HG03558 (cell line): ENCODE data around the gene SLC38A5.

Source experiments
- ATAC-seq: cut with Tn5 transposase; IDR thresholded peaks from one replicate; pipeline ENCODE4 v1.9.1; 2021; ENCODE audit warnings: moderate number of reproducible peaks; ENCODE audit not compliant: unreplicated experiment; ENCODE audit errors: extremely low read depth

Gene SLC38A5

DNA sequence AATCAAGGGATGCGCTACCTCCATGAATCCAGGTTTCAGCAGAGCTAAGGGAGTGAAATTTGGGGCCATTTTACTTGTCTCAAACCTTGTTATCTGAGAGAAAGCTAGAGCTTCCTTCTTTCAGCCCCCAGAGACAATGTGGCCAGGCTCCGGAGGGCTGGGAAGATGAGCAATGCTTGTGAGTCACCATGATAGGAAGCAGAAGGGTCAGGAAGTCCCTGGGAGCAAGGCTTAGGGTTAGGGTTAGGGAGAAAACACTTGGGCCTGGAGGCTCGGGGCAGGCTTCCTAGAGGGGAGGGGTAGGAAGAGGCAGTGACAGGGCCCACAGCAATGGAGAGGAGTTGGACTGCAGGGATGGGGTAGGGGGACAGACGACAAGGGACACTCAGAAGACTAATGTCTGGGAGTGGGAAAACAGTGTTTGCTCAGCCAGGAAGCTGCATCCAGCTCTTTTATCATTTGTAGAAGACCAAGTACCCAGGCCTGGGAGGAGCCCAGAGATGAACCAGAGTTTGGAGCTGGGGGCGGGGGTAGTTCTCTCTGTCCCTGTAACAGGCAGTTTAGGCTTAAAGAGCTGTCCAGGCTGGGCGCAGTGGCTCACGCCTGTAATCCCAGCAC, 22.3 kb upstream of the SLC38A5 start:
- no peak for ATAC-seq

- no peak for ATAC-seq
Observed at GRCh38 chrX:48491809-48492208, 21.7 kb upstream of the SLC38A5 start.

DNA sequence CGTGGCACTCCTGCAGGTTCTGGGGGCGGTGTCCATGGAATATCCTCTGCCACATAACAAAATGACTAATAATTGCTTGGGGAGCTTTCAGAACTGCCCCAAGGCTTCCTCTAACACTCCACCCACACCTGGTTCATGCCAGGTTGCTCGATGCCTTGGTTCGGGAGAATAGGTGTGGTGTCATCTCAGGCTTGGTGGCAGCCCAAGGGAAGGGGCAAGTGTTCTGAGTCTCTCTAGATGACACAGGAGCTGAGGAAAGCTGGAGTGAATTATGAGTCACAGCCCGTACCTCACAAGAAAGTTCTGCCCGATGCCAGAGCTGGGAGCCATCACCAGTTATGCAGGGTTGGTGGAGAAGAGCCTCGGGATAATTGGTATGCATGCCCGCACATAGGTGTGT, 20.6 kb upstream of the SLC38A5 start:
- ATAC-seq, result no peak

DNA sequence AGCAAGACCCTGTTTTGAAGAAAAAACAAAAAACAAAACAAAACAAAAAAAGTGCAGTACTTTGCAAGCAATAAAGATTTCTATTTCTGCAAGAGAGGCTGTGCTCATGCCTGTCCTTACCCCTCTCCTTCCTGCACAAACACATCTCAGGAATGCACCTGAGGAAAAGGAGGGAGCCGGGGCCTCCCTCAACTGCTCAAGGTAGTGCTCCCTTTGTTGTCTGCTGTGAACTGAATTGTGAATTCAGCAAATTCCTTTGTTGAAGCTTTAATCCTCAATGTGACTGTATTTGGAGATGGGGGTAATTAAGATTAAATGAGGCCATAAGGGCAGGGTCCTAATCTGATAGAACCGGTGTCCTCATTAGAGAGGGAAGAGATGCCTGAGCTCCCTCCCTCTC, 19.8 kb upstream of the SLC38A5 start:
- ATAC-seq, result no peak

DNA sequence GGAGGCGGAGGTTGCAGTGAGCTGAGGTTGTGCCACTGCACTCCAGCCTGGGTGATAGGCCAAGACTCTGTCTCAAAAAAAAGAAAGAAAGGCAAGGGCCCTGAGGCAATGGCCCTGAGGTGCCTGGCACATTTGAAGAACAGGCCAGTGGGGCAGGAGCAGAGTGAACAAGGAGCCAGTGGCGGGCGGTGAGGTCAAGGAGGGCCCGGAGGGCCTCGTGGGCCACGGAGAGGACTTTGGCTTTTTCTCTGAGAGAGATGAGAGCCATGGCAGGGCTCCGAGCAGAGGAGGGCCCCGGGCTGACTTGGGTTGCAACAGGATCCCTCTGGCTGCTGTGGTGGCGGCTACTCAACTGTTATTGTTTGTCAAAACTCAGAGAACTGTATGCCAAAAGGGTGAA, 19.2 kb upstream of the SLC38A5 start:
- no peak for ATAC-seq

- no peak for ATAC-seq
Observed at GRCh38 chrX:48488034-48488433, 18.0 kb upstream of the SLC38A5 start.

GRCh38 chrX:48487362-48487798, 17.3 kb upstream of the SLC38A5 start:
- ATAC-seq, result no peak

GRCh38 chrX:48482526-48482925, 12.5 kb upstream of the SLC38A5 start:
- no peak for ATAC-seq

DNA sequence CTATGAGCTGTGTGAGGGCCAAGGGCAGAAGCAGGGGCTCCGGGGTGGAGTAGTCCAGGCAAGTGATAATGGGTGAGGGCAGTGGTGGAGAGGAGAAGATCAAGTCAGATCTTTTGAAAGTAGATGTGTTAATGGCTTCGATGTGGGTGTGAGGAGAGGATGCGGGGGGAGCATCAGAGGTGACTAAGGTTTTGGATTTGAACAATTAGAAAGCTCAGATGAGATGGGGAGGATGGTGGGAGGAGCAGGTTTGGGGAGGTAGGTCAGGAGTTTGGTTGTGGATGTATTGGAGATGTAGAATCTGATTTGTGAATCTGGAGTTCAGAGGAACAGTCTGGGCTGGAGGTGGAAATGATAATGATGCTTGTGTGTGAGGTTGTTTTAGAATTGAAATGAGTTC, 10.5 kb upstream of the SLC38A5 start:
- ATAC-seq, result no peak

DNA sequence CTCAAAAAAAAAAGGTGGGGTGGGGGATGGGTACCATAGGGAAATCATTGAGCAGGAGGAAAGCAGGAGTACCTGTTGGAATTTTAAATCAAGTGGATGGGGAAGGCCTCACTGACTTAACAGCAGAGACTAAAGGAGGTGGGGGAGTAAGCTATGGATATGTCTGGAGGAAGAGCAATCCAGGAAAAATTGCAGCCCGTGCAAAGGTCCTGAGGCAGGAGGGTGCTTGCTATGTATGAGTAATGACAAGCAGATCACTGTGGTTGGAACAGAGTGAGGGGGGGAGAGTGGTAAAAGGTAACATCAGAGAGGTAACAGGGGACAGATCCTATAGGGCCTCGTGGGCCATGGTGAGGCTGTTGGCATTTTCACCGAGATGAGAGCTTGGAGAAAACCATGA, 10.1 kb upstream of the SLC38A5 start:
- ATAC-seq, result no peak

GRCh38 chrX:48478806-48479205, 8.7 kb upstream of the SLC38A5 start:
- no peak for ATAC-seq

DNA sequence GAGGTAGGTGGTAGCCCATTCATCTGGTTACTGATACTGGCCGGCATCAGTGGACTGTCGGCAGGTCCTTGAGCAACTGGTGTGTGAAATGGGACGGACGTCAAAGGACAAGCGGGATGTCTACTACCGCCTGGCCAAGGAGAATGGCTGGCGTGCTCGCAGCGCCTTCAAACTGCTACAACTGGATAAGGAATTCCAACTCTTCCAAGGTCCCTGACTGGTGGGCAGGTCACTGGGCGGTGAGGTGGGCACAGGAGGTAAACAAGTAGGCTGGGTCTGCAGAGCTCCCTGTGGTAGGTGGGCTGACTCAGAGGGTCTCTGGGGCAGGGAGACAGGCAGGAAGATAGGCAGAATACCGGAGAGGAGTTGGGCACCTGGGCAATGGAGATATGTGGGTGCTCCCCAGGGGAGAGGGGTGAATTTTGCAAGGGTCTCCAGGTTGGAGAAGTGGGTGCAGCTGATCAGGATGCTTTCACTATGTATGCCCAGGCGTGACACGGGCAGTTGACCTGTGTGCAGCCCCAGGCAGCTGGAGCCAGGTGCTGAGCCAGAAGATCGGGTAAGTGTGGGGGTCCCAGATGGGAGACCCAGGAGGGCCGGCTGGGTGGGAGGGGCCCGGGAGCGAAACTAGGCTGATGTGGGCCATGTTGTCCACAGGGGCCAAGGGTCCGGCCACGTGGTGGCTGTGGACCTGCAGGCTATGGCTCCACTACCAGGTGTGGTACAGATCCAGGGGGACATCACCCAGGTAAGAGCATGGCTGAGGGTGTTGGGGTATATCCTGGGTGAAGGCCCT, 8.1 kb upstream of the SLC38A5 start:
- ATAC-seq, result no peak

DNA sequence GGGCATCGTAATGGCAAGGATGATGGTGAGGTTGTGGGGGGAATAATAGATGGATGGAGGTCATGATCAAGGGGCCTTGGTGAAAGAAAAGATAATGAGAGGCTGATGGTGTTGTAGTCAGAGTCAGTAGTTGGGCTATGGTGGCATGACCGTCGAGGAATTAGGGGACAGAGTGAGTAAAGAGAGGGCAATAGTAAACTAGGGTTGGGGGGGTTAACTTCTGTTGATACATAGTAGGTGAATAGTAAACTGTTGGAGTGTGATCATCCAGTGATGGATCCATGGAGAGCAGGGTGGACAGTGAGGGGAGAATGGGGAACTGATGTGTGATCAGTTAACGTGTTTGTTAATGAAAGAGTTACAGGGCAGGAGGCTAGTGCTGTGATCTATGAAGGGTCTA, 6.9 kb upstream of the SLC38A5 start:
- ATAC-seq, result no peak

- ATAC-seq, result peak; percentile 58
Observed at GRCh38 chrX:48475774-48476577, 5.9 kb upstream of the SLC38A5 start, which contains the start of gene FTSJ1. Gene FTSJ1 (plus strand): TSS chrX:48476199. CDS start chrX:48478048, 1,849 bp downstream.

GRCh38 chrX:48475296-48475695, 5.2 kb upstream of the SLC38A5 start:
- ATAC-seq, result no peak

DNA sequence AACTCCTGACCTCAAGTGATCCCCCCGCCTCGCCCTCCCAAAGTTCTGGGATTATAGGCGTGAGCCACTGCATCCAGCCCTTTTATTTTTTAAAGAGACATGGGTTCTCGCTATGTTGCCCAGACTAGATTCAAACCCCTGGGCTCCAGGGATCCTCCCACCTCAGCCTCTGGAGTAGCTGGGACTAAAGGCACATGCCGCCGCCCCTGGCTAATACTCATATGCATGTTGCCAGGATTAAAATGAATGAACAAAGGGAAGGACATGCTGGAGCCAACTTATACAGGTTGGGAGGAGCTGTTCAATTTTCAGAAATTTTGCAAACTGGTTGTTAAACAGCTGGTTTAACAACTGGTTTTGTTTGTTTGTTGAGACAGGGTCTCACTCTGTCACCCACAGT, 4.5 kb upstream of the SLC38A5 start:
- ATAC-seq, result no peak

DNA sequence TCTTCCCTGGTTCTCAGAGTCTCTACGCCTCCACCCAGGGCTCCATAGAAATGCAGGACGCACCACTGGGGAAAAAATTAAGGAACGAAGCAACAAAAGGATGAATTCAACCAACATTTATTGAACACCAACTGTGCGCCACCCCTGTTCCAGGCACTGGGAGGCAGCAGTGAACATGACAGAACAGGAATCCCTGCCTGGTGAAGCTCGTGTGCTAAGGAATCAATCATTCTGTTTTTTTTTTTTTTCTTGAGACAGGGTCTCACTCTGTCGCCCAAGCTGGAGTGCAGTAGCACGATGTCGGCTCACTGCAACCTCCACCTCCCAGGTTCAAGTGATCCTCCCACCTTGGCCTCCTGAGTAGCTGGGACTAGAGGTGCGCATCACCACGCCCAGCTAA, 4.1 kb upstream of the SLC38A5 start:
- ATAC-seq, result no peak

DNA sequence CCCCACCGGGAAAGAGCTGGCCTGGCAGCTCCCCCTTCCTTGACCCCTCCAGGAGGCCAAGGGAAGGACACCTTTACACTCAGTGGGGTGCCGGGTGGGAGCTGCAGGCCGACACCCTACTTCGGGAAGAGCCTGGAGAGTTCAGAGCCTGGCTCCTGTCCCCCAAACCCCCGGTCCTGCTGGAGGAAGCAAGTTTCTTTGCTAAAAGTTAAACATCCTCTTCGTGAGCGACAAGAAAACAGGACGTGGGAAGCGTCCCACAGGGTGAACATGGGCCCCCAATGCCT, 3.6 kb upstream of the SLC38A5 start:
- no peak for ATAC-seq

DNA sequence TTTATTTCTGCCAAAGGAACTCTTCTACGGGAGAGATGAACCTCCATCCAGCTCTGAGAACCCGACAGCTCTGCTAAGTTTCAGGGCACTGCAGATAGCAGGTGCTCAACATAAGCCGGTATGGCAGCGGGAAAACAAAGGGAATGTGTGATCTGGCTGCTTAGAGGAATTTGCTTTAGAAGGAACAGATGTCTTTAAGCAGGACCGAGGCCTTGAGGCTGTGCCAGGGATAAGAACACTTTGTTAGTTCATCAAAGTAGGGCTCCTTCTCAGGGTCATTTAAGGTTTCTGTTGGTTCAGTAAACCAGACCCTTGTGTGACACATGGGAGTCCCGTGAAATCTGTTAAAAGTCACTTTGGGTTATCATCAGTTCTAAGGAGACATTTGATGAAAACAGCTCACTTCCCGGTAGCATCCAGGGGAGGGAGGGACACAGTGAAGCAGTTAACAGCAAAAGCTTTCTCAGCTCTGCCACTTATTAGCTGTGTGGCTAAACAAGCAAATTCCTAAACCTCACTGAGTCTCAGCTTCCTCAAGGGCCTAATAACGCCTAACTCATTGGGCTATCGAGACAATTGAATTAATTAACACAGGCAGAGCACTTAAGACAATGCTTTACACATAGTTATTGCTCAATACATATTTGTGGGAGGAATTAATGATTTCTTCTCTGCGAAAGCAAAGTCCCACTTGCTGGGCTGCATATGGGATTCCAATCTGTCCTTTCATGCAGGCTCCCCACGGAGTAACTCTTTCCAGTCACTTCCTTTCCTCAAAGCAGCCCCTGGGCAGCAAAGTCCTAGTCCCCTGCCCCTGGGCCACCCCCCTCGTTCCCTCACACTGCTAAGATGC, 3.0 kb upstream of the SLC38A5 start:
- ATAC-seq, result no peak

- ATAC-seq, result no peak
Observed at GRCh38 chrX:48472225-48472624, 2.2 kb upstream of the SLC38A5 start.
